Ovary (tissue), 9 donors: ENCODE results near the gene DDI2. TPM values are rescaled to one million over a fixed set of nuclear protein-coding genes. Genes with fewer than 3 reads are reported as not detected.

Experiments
- DNase-seq, 5 donors: peaks; one replicate each; pipeline ENCODE4 v3.0.0-alpha.2; 2019 to 2020
- H3K27ac ChIP-seq, 2 donors: fragments of 200-600 bp; one replicate each; pipeline versions ENCODE4 v1.5.1 to v1.8.0; 2019 to 2022
- H3K27me3 ChIP-seq: fragments of 200-600 bp; one replicate; pipeline ENCODE4 v1.8.0; 2022
- H3K36me3 ChIP-seq: fragments of 200-600 bp; sonication (generic); one replicate; pipeline ENCODE4 v1.5.1; 2019
- H3K4me1 ChIP-seq: one replicate; pipeline ENCODE4 v1.8.1; 2013; ENCODE audit warnings: mild to moderate bottlenecking, moderate library complexity; ENCODE audit not compliant: insufficient read depth
- H3K4me3 ChIP-seq: fragments of 200-600 bp; sonication (generic); one replicate; pipeline ENCODE4 v1.5.1; 2017
- H3K9me3 ChIP-seq, 2 donors: fragments of 200-600 bp in 1 of 2; sonication (generic) in 1 of 2; one replicate each; pipeline versions ENCODE4 v1.5.1 to v1.8.1; 2013 to 2019; ENCODE audit warnings: mild to moderate bottlenecking in 1 of 2, moderate library complexity in 1 of 2
- EP300 ChIP-seq: sonication (generic); formaldehyde crosslinking; IDR thresholded peaks from one replicate; pipeline ENCODE4 v1.6.1; 2017; ENCODE audit warnings: antibody characterized with exemption
- POLR2A ChIP-seq: fragments of 450-650 bp; IDR thresholded peaks from one replicate; pipeline ENCODE4 v1.6.1; 2017; ENCODE audit warnings: antibody characterized with exemption, mild to moderate bottlenecking, moderate library complexity
- WGBS, 3 donors: extraction: QIAGEN DNeasy Blood & Tissue Kit in 1 of 3; methylation state at CpG; one replicate each; pipeline versions ENCODE4 v1.1.5 to v1.1.7; 2013 to 2017; 5-methylcytosine and 5-hydroxymethylcytosine counted together
- intact Hi-C, 4 donors: fragments of 100-400 bp; cut with DNase I; formaldehyde crosslinking; loops; one replicate each; pipeline versions ENCODE4 v1.11.0 to v1.15.1; 2022 to 2023
- polyA plus RNA-seq, 2 donors: library from polyadenylated mRNA; stranded (reverse); fragments of 200-250 nt in 1 of 2; fragments of 350-450 nt in 1 of 2; fragmentation: Illumina TruSeq in 1 of 2; extraction: RNeasy Lipid Tissue Mini Kit (QIAGEN cat#74804) in 1 of 2; gene quantifications; one replicate each; pipeline ENCODE4 v1.2.3, GENCODE V29; 2013 to 2014
- total RNA-seq, 7 donors: library from RNA; depleted of rRNA in 2 of 7; stranded (reverse); fragments of >200 nt in 2 of 7; fragmentation: NEBNext Ultra II Directional in 3 of 7; extraction: Animal tissue kit (Norgen Biotek cat#: 25700) in 3 of 7; gene quantifications; one replicate each; pipeline versions ENCODE4 v1.1.0 to v1.2.4, GENCODE V29; 2016 to 2023
- TF ChIP-seq, protein P1 (sequence below), 3 donors: fragments of 450-650 bp in 2 of 3; fragments of 200-600 bp in 1 of 3; IDR thresholded peaks; one replicate each; pipeline versions ENCODE4 v1.5.1 to v1.8.0; 2016 to 2022; ENCODE audit warnings: antibody characterized with exemption in 3 of 3, mild to moderate bottlenecking in 1 of 3
- donor health status: DM: no; HTN: no; CAD: no; lungs with moderate emphysema.
- donor health status: DM: no; HTN: no; CAD: no.
- donor health status: Bipolar disorder and iron deficiency.
- donor health status: DM: yes; HTN: yes; CAD: no.
- donor health status: DM: no; HTN: no; CAD: no.
- donor health status: DM: yes; HTN: yes; CAD: no.

Gene DDI2
- total and polyA plus RNA-seq, 9 donors = 4.2 to 30.9 (median 22.2) TPM

DNA sequence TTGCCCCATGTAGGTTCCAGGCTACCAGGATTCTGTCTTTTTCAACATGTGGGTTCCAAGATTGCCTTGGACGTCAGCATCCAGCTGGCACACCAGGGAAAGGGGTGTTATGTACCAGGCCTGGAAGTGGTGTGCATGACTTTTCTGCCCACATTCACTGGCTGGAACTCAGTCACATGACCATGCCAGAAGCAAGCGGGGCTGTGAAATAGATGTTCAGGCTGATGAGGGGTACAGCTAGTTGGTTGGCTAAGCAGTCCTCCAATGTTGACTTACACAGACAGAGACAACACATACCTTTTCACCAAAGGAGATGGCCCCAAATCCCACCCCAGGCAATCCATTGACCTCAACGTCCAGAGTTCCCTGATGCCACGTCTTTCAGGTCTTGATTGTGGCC, 52.6 kb downstream of the DDI2 start:
- DNase-seq = no peak
- Histone ChIP-seq H3K4me3 (no peak overlapping the region), H3K36me3 (no peaks in the 10 kb centered on the region), H3K27ac (no peak overlapping the region), H3K4me1 (no peaks in the 10 kb centered on the region), H3K27me3 (no peaks in the 10 kb centered on the region), H3K9me3 (no peaks in the 10 kb centered on the region)
- 55 to 82% (median 68%) methylated on average over 4 of the region's 4 CpGs for WGBS, 3 donors
- TF ChIP-seq POLR2A (no peak), EP300 (no peak)
- TF ChIP-seq, protein P1, sequence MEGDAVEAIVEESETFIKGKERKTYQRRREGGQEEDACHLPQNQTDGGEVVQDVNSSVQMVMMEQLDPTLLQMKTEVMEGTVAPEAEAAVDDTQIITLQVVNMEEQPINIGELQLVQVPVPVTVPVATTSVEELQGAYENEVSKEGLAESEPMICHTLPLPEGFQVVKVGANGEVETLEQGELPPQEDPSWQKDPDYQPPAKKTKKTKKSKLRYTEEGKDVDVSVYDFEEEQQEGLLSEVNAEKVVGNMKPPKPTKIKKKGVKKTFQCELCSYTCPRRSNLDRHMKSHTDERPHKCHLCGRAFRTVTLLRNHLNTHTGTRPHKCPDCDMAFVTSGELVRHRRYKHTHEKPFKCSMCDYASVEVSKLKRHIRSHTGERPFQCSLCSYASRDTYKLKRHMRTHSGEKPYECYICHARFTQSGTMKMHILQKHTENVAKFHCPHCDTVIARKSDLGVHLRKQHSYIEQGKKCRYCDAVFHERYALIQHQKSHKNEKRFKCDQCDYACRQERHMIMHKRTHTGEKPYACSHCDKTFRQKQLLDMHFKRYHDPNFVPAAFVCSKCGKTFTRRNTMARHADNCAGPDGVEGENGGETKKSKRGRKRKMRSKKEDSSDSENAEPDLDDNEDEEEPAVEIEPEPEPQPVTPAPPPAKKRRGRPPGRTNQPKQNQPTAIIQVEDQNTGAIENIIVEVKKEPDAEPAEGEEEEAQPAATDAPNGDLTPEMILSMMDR (IDR thresholded peaks at IDR 0.05) = no peak
- intact Hi-C loops = no loop called here

DNA sequence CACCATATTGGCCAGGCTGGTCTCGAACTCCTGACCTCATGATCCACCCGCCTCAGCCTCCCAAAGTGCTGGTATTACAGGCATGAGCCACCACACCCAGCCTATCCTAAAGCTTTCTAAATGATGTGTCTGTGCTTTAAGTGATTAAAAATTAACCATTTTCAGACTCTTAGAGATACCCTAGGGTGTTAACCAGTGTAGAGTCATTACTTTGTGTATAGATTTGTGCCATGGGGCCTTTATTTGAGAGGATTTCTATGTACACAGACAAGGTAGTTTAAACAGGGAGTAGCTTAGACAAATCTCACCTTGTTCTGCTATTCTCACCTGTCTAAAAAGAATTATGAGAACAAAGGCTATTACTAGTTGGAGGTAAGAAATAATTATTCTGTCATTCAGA, 54.2 kb downstream of the DDI2 start:
- Histone ChIP-seq H3K27me3 (no peaks in the 10 kb centered on the region), H3K4me1 (no peaks in the 10 kb centered on the region), H3K4me3 (no peak overlapping the region), H3K9me3 (no peaks in the 10 kb centered on the region), H3K27ac (no peak overlapping the region), H3K36me3 (no peaks in the 10 kb centered on the region)
- intact Hi-C loops = no loop called here
- TF ChIP-seq EP300 = no peak
- TF ChIP-seq POLR2A = no peak
- TF ChIP-seq, protein P1 (IDR thresholded peaks at IDR 0.05) = no peak
- no peak for DNase-seq
- WGBS, 3 donors = 91 to 95% (median 95%) methylated on average over 2 of the region's 2 CpGs

DNA sequence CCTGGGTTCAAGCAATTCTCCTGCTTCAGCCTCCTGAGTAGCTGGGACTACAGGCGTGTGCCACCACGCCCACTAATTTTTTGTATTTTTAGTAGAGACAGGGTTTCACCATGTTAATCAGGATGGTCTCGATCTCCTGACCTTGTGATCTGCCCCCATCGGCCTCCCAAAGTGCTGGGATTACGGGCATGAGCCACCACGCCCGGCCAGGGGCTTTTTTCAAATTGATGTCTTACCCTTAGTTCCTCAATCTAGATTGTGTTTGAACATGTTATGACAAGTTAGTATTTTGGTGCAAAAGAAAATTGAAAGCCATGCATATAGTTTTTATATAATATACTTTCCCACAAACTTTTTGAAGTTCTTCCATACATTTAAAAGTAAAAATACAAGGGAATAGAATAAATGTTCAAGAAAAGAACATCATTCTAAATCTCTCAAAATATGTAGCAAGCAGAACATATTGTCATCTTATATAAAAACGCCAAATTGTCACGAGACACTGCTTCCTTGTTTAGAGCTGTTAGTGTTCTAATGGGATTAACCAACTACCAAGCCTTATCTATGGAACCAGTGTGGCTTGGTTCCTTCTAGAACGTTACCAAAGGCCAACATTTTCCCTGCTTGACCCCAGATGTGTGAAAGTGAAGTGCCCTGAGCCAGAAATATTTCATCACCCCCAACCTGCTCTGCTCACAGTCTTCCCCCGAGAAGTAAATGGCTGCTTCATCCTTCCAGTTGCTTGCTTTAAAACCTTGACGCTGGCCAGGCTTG, 57.3 kb downstream of the DDI2 start:
- WGBS, 3 donors = 71 to 83% (median 72%) methylated on average over 12 of the region's 12 CpGs
- Histone ChIP-seq H3K27me3 (no peaks in the 10 kb centered on the region), H3K4me3 (no peak overlapping the region), H3K9me3 (no peaks in the 10 kb centered on the region), H3K27ac (no peak overlapping the region), H3K4me1 (no peaks in the 10 kb centered on the region), H3K36me3 (no peaks in the 10 kb centered on the region)
- intact Hi-C loops = no loop called here
- TF ChIP-seq, protein P1 (IDR thresholded peaks at IDR 0.05) = no peak
- TF ChIP-seq POLR2A = no peak
- TF ChIP-seq EP300 = no peak
- DNase-seq = no peak

DNA sequence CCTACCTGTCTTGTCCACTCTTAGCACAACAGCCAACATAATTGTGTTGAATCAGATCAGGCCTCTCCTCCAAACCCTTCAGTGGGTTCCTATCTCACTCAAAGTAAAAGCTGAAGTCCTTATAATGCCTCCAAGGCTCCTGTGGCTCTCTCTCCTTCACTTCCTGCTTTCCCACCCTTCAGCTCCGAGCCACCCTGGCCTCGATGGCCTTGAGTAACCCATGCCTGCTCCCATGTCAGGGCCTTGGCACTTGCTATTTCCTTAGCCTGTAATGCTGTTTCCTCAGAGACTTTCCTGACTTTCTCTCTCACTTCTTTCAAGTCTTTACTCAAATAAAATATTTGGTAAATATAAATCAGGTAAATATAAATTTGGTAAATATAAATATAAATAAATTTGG, 58.8 kb downstream of the DDI2 start:
- 32 to 61% (median 32%) methylated on average over 2 of the region's 2 CpGs for WGBS, 3 donors
- TF ChIP-seq EP300 = no peak
- no peak for TF ChIP-seq POLR2A
- TF ChIP-seq, protein P1 (IDR thresholded peaks at IDR 0.05) = no peak

More for the DNA sequence above, 58.8 kb downstream of the DDI2 start:
- no peaks in the 10 kb centered on the region for H3K27me3 ChIP-seq
- no peaks in the 10 kb centered on the region for H3K9me3 ChIP-seq
- H3K27ac ChIP-seq = no peak overlapping the region
- H3K36me3 ChIP-seq = no peaks in the 10 kb centered on the region
- H3K4me3 ChIP-seq = no peak overlapping the region
- intact Hi-C loops = no loop called here
- no peak for DNase-seq
- H3K4me1 ChIP-seq = no peaks in the 10 kb centered on the region
